Left lung (tissue), 10 donors: Measurements from ENCODE around the gene HS3ST5. TPM values are rescaled to one million over a fixed set of nuclear protein-coding genes. Genes with fewer than 3 reads are reported as not detected.
"Not testable (repeated sequence)": the region's sequence is repeated elsewhere in the genome, so short reads cannot be mapped to it uniquely, and the experiment has no call there.

Source experiments
- ATAC-seq: fragments of 200-7000 bp; cut with Tn5 transposase; one replicate; pipeline ENCODE4 v1.9.1; 2020; ENCODE audit warnings: moderate library complexity
- DNase-seq, 4 donors: peaks; one replicate each; pipeline ENCODE4 v3.0.0-alpha.2; 2013 to 2020
- H3K27ac ChIP-seq, 2 donors: fragments of 200-600 bp; sonication (generic) in 1 of 2; one replicate each; pipeline versions ENCODE4 v1.5.0 to v1.8.0; 2020 to 2021
- H3K27me3 ChIP-seq, 2 donors: fragments of 200-600 bp; sonication (generic) in 1 of 2; one replicate each; pipeline versions ENCODE4 v1.5.0 to v1.8.0; 2020 to 2021
- H3K36me3 ChIP-seq, 2 donors: fragments of 200-600 bp; sonication (generic) in 1 of 2; one replicate each; pipeline versions ENCODE4 v1.5.0 to v1.8.0; 2020 to 2021
- H3K4me1 ChIP-seq, 2 donors: fragments of 200-600 bp; one replicate each; pipeline ENCODE4 v1.8.0; 2021
- H3K4me3 ChIP-seq, 2 donors: fragments of 200-600 bp; sonication (generic) in 1 of 2; one replicate each; pipeline versions ENCODE4 v1.5.0 to v1.8.0; 2020 to 2021; ENCODE audit warnings: mild to moderate bottlenecking in 1 of 2
- H3K9me3 ChIP-seq, 2 donors: fragments of 200-600 bp; sonication (generic) in 1 of 2; one replicate each; pipeline versions ENCODE4 v1.5.0 to v1.8.0; 2020 to 2021
- intact Hi-C, 2 donors: fragments of 100-400 bp; cut with DNase I; formaldehyde crosslinking; loops; one replicate each; pipeline versions ENCODE4 v1.11.2 to v1.14.2; 2022
- polyA plus RNA-seq, 6 donors: library from polyadenylated mRNA; unstranded; fragments of 120-200 nt; gene quantifications; one replicate each; pipeline ENCODE4 v1.2.1, GENCODE V29; 2013; ENCODE audit not compliant: insufficient read length in 6 of 6
- total RNA-seq, 2 donors: library from RNA; stranded (reverse); fragmentation: NEBNext Ultra II Directional; extraction: Animal tissue kit (Norgen Biotek cat#: 25700); gene quantifications; one replicate each; pipeline ENCODE4 v1.2.1, GENCODE V29; 2021
- TF ChIP-seq, protein P1 (sequence below), 2 donors: fragments of 200-600 bp; sonication (generic) in 1 of 2; IDR thresholded peaks; one replicate each; pipeline versions ENCODE4 v1.5.0 to v1.8.0; 2021; ENCODE audit warnings: antibody characterized with exemption in 2 of 2
- donor health status: DM: no; HTN: yes; CAD: no.
- donor health status: DM: no; HTN: no; CAD: no.

Gene HS3ST5
- total and polyA plus RNA-seq, 8 donors, result 0.06 to 0.33 (median 0.18) TPM; not detected in 1

- intact Hi-C loops, result no loop called here
- Histone ChIP-seq H3K27me3 (no peaks in the 10 kb centered on the region), H3K36me3 (no peaks in the 10 kb centered on the region), H3K4me1 (no peaks in the 10 kb centered on the region), H3K27ac (no peak overlapping the region), H3K9me3 (no peaks in the 10 kb centered on the region), H3K4me3 (no peak overlapping the region)
- DNase-seq, result no peak
- TF ChIP-seq, protein P1, sequence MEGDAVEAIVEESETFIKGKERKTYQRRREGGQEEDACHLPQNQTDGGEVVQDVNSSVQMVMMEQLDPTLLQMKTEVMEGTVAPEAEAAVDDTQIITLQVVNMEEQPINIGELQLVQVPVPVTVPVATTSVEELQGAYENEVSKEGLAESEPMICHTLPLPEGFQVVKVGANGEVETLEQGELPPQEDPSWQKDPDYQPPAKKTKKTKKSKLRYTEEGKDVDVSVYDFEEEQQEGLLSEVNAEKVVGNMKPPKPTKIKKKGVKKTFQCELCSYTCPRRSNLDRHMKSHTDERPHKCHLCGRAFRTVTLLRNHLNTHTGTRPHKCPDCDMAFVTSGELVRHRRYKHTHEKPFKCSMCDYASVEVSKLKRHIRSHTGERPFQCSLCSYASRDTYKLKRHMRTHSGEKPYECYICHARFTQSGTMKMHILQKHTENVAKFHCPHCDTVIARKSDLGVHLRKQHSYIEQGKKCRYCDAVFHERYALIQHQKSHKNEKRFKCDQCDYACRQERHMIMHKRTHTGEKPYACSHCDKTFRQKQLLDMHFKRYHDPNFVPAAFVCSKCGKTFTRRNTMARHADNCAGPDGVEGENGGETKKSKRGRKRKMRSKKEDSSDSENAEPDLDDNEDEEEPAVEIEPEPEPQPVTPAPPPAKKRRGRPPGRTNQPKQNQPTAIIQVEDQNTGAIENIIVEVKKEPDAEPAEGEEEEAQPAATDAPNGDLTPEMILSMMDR (IDR thresholded peaks at IDR 0.05), result no peak
- ATAC-seq, result no peak
Measured at GRCh38 chr6:114155763-114156162, 187.1 kb downstream of the HS3ST5 start.

DNA sequence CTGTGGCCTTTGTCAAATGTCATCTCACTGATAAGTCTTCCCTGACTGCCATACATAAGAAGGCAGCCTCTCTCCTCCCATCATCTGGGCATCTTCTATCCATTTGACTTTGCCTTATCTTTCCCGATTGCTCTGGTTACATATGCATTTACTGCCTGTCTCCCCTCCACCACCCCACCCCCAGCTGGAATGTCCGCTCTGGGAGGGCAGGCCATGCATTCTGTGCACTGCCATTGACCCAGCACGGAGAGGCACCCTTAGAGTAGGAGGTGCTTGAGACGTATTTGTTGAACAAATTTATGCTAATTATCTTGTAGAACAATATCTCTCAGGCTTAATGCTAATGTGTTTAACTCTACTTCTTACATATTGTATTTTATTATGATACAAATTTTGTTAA, 188.0 kb downstream of the HS3ST5 start:
- no peak for DNase-seq
- TF ChIP-seq, protein P1 (IDR thresholded peaks at IDR 0.05), result no peak
- intact Hi-C loops, result no loop called here

DNA sequence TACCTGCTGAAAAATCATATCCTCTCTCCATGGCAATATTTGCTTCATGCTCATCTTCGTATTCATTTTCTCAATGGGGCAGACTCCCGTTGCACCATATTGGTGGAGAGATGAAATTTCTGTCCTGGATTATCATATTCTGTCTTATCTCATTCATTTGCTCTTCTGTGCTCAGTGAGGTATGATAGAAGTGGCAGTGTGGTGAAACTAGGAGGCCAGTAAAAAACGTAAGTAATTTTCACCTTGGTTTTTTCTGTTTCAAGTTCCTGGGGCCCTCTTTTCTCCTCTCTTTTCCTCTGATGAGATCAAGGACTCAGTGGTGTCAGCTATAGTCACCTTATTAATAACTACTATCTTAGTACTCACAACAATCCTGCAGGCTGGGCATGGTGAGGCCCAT, 189.4 kb downstream of the HS3ST5 start:
- H3K27ac ChIP-seq, result no peak overlapping the region
- no peak for DNase-seq
- TF ChIP-seq, protein P1 (IDR thresholded peaks at IDR 0.05), result no peak
- H3K36me3 ChIP-seq, result no peaks in the 10 kb centered on the region
- intact Hi-C loops, result no loop called here
- no peaks in the 10 kb centered on the region for H3K27me3 ChIP-seq
- H3K4me3 ChIP-seq, result no peak overlapping the region
- no peaks in the 10 kb centered on the region for H3K9me3 ChIP-seq
- no peak for ATAC-seq
- H3K4me1 ChIP-seq, result no peaks in the 10 kb centered on the region

More for the DNA sequence above, 188.0 kb downstream of the HS3ST5 start:
- H3K27me3 ChIP-seq, result no peaks in the 10 kb centered on the region
- no peak for ATAC-seq
- no peak overlapping the region for H3K4me3 ChIP-seq
- no peaks in the 10 kb centered on the region for H3K36me3 ChIP-seq
- H3K27ac ChIP-seq, result no peak overlapping the region
- H3K4me1 ChIP-seq, result no peaks in the 10 kb centered on the region
- H3K9me3 ChIP-seq, result no peaks in the 10 kb centered on the region

- Histone ChIP-seq H3K4me3 (no peak overlapping the region), H3K4me1 (no peaks in the 10 kb centered on the region), H3K36me3 (no peaks in the 10 kb centered on the region), H3K27me3 (no peaks in the 10 kb centered on the region), H3K9me3 (peaks cover 0 to 9% of the 10 kb centered on the region in 2 donors), H3K27ac (no peak overlapping the region)
- intact Hi-C loops, result no loop called here
- ATAC-seq (no peak), DNase-seq (no peak)
- TF ChIP-seq, protein P1 (IDR thresholded peaks at IDR 0.05), result no peak
Measured at GRCh38 chr6:114151064-114151690, 191.6 kb downstream of the HS3ST5 start.

GRCh38 chr6:114149182-114149581, 193.6 kb downstream of the HS3ST5 start:
- H3K27ac ChIP-seq, H3K27me3 ChIP-seq, H3K4me1 ChIP-seq, intact Hi-C loops, ATAC-seq, H3K36me3 ChIP-seq, DNase-seq, H3K4me3 ChIP-seq, H3K9me3 ChIP-seq: not testable (repeated sequence)
